OCI-LY3 (cell line): ENCODE measurements around the gene RNF123.
A peak's percentile ranks its signal among the peaks of the same experiment; 100 is the strongest.

Source experiments
- H2AFZ ChIP-seq: fragments of 200-600, 300-600 bp; shearing (Covaris generic); 2 replicates; pipeline ENCODE4 v1.6.0; 2014; ENCODE audit warnings: antibody characterized with exemption, low read depth, low read length
- H3K27ac ChIP-seq: fragments of 200-600, 300-600 bp; sonication (generic); 2 replicates; pipeline ENCODE4 v1.5.1; 2014; ENCODE audit warnings: mild to moderate bottlenecking, low read length, moderate library complexity, mixed read lengths
- H3K27me3 ChIP-seq: fragments of 200-600, 300-600 bp; sonication (generic); 2 replicates; pipeline ENCODE4 v1.6.1; 2014; ENCODE audit warnings: low read depth, low read length, mixed read lengths
- H3K36me3 ChIP-seq: fragments of 200-600, 300-600 bp; sonication (generic); replicated peaks from 2 replicates; pipeline ENCODE3; 2014; ENCODE audit warnings: low read depth, low read length, mixed read lengths
- H3K4me1 ChIP-seq: fragments of 300-600, 200-600 bp; sonication (generic); 2 replicates; pipeline ENCODE4 v1.6.1; 2014; ENCODE audit warnings: low read length, mixed read lengths
- H3K4me2 ChIP-seq: fragments of 200-600, 300-600 bp; sonication (generic); 2 replicates; pipeline ENCODE4 v1.6.1; 2014; ENCODE audit warnings: low read length, mixed read lengths
- H3K4me3 ChIP-seq: fragments of 300-600, 200-600 bp; sonication (generic); 2 replicates; pipeline ENCODE4 v1.5.1; 2014; ENCODE audit warnings: antibody characterized with exemption, mild to moderate bottlenecking, low read length, moderate library complexity
- H3K79me2 ChIP-seq: fragments of 300-600, 200-600 bp; shearing (Covaris generic); 2 replicates; pipeline ENCODE4 v1.6.1; 2014; ENCODE audit warnings: mild to moderate bottlenecking, low read length, mixed read lengths
- H3K9ac ChIP-seq: fragments of 300-600, 200-600 bp; shearing (Covaris generic); 2 replicates; pipeline ENCODE4 v1.6.0; 2014; ENCODE audit warnings: mild to moderate bottlenecking, low read length, moderate library complexity
- H3K9me3 ChIP-seq: fragments of 200-600, 300-600 bp; shearing (Covaris generic); 2 replicates; pipeline ENCODE4 v1.6.1; 2014; ENCODE audit warnings: low read length, mixed read lengths; ENCODE audit not compliant: insufficient read depth
- H4K20me1 ChIP-seq: fragments of 200-600, 300-600 bp; sonication (generic); 2 replicates; pipeline ENCODE4 v1.6.1; 2016; ENCODE audit warnings: low read length, mixed read lengths; ENCODE audit not compliant: insufficient read depth
- EZH2phosphoT487 ChIP-seq: fragments of 200-600 bp; shearing (Covaris generic); IDR thresholded peaks from 2 replicates; pipeline ENCODE4 v1.6.1; 2018; ENCODE audit warnings: antibody characterized with exemption, mixed run types, low read depth
- TF ChIP-seq, protein P1 (sequence below): fragments of 200-600, 300-600 bp; sonication (generic); IDR thresholded peaks from 2 replicates; pipeline ENCODE4 v1.5.1; 2014; ENCODE audit warnings: antibody characterized with exemption, low read length, low read depth

RNF123 gene

DNA sequence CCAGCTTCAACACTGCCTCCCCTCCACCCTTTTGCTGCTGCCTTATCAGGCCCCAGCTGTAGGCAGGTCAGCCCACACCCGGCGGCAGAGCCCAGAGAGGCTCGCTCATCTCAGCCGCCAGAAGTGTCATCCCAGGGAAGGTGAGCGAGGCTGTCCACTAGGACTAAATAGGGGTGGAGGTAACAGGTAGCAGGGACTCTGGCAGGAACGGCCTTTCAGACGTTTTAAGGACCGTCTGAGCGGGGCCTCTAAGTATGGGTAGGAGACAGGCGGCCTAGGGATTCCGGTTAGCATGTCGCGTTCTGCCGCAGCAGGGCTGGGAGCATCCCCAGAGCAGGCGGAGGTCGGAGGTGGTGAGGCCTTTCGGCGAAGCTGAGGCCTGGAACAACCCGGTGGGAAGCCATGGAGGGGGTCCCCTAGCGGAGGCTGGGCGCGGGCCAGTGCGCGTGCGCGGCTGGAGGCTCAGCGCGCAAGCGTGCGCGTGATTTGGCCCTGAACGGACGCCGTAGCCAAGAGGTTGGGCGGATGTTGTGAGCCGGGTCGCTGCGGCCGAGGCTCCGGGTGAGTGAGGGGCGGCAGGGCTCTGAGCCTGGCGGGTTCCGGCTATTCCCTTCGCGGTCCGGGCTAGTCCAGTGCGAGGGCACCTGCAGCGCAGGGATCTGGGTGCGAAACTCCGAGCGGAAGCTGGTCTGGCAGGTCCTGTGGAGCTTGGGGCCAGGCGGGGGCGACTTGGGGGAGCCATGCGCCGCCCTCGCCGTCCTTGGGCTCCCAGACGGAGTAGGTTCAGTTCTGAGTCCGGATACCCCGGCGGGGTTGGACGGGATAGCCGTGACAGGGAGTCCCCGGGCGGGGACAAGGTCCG is at the start of gene RNF123, which contains the start of gene MST1:
TSS of gene RNF123 (plus strand) at position 512 of the 862 bp plus-strand sequence. CDS start 1,609 bp downstream, outside the sequence.
TSS of gene MST1 (minus strand) at position 429 of the 862 bp plus-strand sequence. CDS start 783 bp downstream, outside the sequence.
- Histone ChIP-seq H3K4me2 (peak within 1 kb of the TSS; percentile 89), H3K27me3 (no peaks in the 10 kb centered on the region), H3K36me3 (no peaks in the 10 kb centered on the region), H3K4me1 (peaks cover 9% of the 10 kb centered on the region), H2AFZ (peak within 1 kb of the TSS; percentile 75; the same call in 1 of the 2 replicates), H4K20me1 (no peaks in the 10 kb centered on the region), H3K9ac (peak within 1 kb of the TSS; percentile 93), H3K4me3 (peak within 1 kb of the TSS; percentile 87), H3K9me3 (no peaks in the 10 kb centered on the region), H3K27ac (peak within 1 kb of the TSS; percentile 52), H3K79me2 (peaks cover 16% of the 10 kb centered on the region)
- TF ChIP-seq, protein P1, sequence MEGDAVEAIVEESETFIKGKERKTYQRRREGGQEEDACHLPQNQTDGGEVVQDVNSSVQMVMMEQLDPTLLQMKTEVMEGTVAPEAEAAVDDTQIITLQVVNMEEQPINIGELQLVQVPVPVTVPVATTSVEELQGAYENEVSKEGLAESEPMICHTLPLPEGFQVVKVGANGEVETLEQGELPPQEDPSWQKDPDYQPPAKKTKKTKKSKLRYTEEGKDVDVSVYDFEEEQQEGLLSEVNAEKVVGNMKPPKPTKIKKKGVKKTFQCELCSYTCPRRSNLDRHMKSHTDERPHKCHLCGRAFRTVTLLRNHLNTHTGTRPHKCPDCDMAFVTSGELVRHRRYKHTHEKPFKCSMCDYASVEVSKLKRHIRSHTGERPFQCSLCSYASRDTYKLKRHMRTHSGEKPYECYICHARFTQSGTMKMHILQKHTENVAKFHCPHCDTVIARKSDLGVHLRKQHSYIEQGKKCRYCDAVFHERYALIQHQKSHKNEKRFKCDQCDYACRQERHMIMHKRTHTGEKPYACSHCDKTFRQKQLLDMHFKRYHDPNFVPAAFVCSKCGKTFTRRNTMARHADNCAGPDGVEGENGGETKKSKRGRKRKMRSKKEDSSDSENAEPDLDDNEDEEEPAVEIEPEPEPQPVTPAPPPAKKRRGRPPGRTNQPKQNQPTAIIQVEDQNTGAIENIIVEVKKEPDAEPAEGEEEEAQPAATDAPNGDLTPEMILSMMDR = peak; percentile 40
- TF ChIP-seq EZH2phosphoT487 = no peak

DNA sequence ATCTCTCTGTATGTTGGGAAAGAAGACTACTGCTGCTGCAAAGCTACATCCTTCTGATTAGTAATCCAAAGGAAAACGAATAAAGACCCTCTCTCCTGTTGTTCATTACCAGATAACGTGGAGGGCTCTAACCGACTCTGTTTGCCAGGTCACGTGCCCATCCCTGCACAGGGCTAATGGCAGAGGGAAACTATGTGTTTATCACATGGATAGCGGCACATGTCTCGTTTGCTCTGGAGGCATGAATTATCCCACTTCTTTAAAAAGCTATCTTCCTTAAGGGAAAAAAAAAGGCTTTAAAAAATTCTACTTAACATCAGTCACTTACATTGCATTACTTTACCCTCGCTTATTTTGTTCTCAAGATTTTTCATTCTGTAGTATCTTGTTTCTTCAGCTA is 48.1 kb upstream of the RNF123 start:
- no peaks in the 10 kb centered on the region for H3K4me1 ChIP-seq
- no peak overlapping the region for H3K9ac ChIP-seq
- no peaks in the 10 kb centered on the region for H3K36me3 ChIP-seq
- H2AFZ ChIP-seq = no peak overlapping the region
- no peak overlapping the region for H3K4me2 ChIP-seq
- H3K27me3 ChIP-seq = no peaks in the 10 kb centered on the region
- H3K4me3 ChIP-seq = no peak overlapping the region
- H4K20me1 ChIP-seq = no peaks in the 10 kb centered on the region
- H3K79me2 ChIP-seq = no peaks in the 10 kb centered on the region
- no peak overlapping the region for H3K27ac ChIP-seq
- H3K9me3 ChIP-seq = no peaks in the 10 kb centered on the region
- no peak for TF ChIP-seq EZH2phosphoT487
- TF ChIP-seq, protein P1 = no peak

DNA sequence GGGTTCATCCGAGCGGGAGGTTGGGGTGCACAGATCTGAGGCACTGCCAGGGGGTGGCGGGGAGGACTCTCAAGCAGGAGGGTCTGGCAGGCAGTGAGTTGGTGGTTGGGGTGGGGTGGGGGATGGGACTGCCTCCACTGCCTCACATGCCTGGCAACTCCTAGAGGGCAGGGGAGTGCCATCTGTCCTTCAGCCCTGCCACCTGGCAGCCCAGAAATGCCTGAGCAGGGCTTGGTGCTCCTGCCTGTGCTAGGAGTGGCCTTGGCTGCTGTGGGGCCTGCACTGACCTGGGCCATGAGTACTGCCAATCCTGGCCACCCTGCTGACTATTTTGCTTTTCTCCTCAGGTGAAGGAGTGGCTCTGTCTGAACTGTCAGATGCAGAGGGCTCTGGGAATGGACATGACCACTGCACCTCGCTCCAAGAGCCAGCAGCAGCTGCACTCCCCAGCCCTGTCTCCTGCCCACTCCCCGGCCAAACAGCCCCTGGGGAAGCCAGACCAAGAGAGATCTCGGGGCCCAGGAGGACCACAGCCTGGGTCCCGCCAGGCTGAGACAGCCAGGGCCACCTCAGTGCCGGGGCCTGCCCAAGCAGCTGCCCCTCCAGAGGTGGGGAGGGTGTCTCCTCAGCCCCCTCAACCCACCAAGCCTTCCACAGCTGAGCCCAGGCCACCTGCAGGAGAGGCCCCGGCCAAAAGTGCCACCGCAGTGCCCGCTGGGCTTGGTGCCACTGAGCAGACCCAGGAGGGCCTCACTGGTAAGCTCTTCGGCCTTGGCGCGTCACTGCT is 47.2 kb upstream of the RNF123 start:
- Histone ChIP-seq H3K4me2 (no peak overlapping the region), H3K9ac (no peak overlapping the region), H4K20me1 (no peaks in the 10 kb centered on the region), H3K36me3 (no peaks in the 10 kb centered on the region), H3K27me3 (no peaks in the 10 kb centered on the region), H3K27ac (no peak overlapping the region), H3K4me3 (no peak overlapping the region), H3K4me1 (no peaks in the 10 kb centered on the region), H3K9me3 (no peaks in the 10 kb centered on the region), H3K79me2 (no peaks in the 10 kb centered on the region), H2AFZ (no peak overlapping the region)
- TF ChIP-seq EZH2phosphoT487 = no peak
- TF ChIP-seq, protein P1 = no peak

DNA sequence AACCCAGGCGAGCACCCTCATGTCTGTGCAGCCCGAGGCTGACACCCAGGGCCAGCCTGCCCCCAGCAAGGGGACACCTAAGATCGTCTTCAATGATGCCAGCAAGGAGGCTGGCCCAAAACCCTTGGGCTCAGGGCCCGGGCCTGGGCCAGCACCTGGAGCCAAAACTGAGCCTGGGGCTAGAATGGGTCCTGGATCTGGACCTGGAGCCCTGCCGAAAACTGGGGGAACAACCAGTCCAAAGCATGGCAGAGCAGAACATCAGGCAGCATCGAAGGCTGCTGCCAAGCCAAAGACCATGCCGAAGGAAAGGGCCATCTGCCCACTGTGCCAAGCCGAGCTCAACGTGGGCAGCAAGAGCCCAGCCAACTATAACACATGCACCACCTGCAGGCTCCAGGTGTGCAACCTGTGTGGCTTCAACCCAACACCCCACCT is 46.6 kb upstream of the RNF123 start:
- Histone ChIP-seq H3K27me3 (no peaks in the 10 kb centered on the region), H4K20me1 (no peaks in the 10 kb centered on the region), H3K9me3 (no peaks in the 10 kb centered on the region), H3K4me3 (no peak overlapping the region), H3K9ac (no peak overlapping the region), H3K27ac (no peak overlapping the region), H3K4me2 (no peak overlapping the region), H3K4me1 (no peaks in the 10 kb centered on the region), H3K36me3 (no peaks in the 10 kb centered on the region), H3K79me2 (no peaks in the 10 kb centered on the region), H2AFZ (no peak overlapping the region)
- TF ChIP-seq, protein P1 = no peak
- TF ChIP-seq EZH2phosphoT487 = no peak
